MM.1S (cell line): ENCODE results near the gene EMILIN1.

Experiments
- CTCF ChIP-seq: fragments of 300-600 bp; sonication (generic); IDR thresholded peaks from 2 replicates; pipeline ENCODE4 v1.5.1; 2016; ENCODE audit warnings: antibody characterized with exemption, low read length, mixed read lengths
- EZH2 ChIP-seq: fragments of 300-600 bp; sonication (generic); optimal IDR thresholded peaks from 2 replicates; pipeline ENCODE3; 2017; ENCODE audit warnings: low read depth, mild to moderate bottlenecking, antibody characterized with exemption, low read length, mixed read lengths

DNA sequence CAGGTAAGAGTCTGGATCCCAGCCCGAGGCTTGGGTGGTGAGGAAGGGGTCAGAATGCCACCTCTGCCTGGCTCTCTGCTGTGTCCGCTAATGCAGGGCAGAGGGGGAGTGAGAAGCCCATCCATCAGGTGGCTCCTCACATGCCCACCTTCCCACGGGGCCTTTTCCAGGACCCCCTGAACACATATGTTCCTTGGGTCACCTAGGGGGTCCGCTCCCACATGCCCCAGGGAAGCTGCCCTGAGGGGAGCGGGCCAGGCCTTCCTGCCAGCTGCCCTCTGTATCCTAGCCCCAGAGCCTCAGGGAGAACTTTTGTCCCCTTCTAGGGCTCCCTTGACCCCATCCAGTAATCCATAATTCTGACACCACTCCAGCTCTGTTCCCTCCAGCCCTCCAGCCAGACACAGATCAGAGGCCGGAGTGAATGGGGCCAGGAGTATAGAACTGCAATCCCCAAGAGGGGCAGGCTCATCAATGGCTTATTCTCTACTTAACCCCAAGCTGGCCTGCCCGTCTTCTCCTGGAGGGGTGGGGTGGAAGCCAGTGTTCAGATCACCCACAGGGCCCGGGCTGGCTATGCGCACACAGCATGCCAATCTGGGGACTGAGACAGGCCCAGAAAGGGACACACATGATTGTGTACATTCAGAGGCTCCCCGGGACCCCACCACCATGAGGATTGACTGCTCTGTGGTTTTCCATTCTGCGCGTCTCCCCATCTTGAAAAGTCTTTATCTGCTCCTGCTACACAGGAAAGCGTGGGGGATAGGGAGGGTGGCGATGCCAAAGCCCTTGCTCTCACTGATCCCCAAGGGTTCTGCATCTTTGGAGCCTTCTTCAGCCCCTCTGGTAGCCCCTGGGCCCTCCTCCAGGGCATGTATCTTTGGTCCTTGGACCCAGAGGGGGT is 1.1 kb downstream of the EMILIN1 start:
- TF ChIP-seq CTCF: no peak
- TF ChIP-seq EZH2: no peak
